CD4-positive, alpha-beta memory T cell (primary cell): Measurements from ENCODE around the gene LRRC55. TPM values are rescaled to one million over a fixed set of nuclear protein-coding genes. Genes with fewer than 3 reads are reported as not detected.

Source experiments
- CTCF ChIA-PET: fragments of 350-600 bp; sonication (Branson Sonifier 250); formaldehyde crosslinking; loops from one replicate; lab custom pipeline; 2021; ENCODE audit warnings: inconsistent platforms; ENCODE audit not compliant: partially characterized antibody; lab: Charles Lee
- POLR2A ChIA-PET: fragments of 350-600 bp; sonication (Branson Sonifier 250); formaldehyde crosslinking; loops from one replicate; lab custom pipeline; 2021; ENCODE audit not compliant: partially characterized antibody; lab: Charles Lee
- DNase-seq, 5 donors: peaks; one replicate each; pipeline versions ENCODE4 v3.0.0 to v3.0.0-alpha.2; 2020 to 2022; ENCODE audit warnings: mixed read lengths in 1 of 5
- H3K27ac ChIP-seq: one replicate; pipeline ENCODE4 v1.7.0; 2013; ENCODE audit warnings: low read depth, low read length
- H3K27me3 ChIP-seq: 2 replicates; pipeline ENCODE4 v1.7.0; 2013; ENCODE audit warnings: mild to moderate bottlenecking, low read length, moderate library complexity; ENCODE audit not compliant: insufficient read depth
- H3K36me3 ChIP-seq: 2 replicates; pipeline ENCODE4 v1.7.0; 2013; ENCODE audit warnings: mild to moderate bottlenecking, low read length, moderate library complexity; ENCODE audit not compliant: insufficient read depth
- H3K4me1 ChIP-seq: 2 replicates; pipeline ENCODE4 v1.7.0; 2013; ENCODE audit warnings: mild to moderate bottlenecking, low read length, moderate library complexity; ENCODE audit not compliant: insufficient read depth
- H3K4me3 ChIP-seq, 2 donors: one replicate each; pipeline ENCODE4 v1.7.0; 2013; ENCODE audit warnings: low read length in 2 of 2, mild to moderate bottlenecking in 1 of 2
- H3K9me3 ChIP-seq, 2 donors: one replicate each; pipeline ENCODE4 v1.7.0; 2013; ENCODE audit warnings: low read length in 2 of 2, control low read depth in 1 of 2; ENCODE audit not compliant: control insufficient read depth in 1 of 2
- H3K27ac Mint-ChIP-seq, 7 donors: one replicate each; pipeline ENCODE4 v1.8.0; 2020 to 2021; ENCODE audit warnings: mixed read lengths in 7 of 7, mild to moderate bottlenecking in 6 of 7, inconsistent platforms in 3 of 7, moderate library complexity in 3 of 7
- H3K27me3 Mint-ChIP-seq, 2 donors: one replicate each; pipeline ENCODE4 v1.8.0; 2020 to 2021; ENCODE audit warnings: mixed read lengths in 2 of 2
- H3K36me3 Mint-ChIP-seq, 2 donors: one replicate each; pipeline ENCODE4 v1.8.0; 2020 to 2021; ENCODE audit warnings: mixed read lengths in 2 of 2, inconsistent platforms in 1 of 2, mild to moderate bottlenecking in 1 of 2
- H3K4me1 Mint-ChIP-seq, 4 donors: one replicate each; pipeline ENCODE4 v1.8.0; 2020 to 2021; ENCODE audit warnings: mixed read lengths in 4 of 4, mild to moderate bottlenecking in 1 of 4
- H3K4me3 Mint-ChIP-seq, 8 donors: one replicate each; pipeline ENCODE4 v1.8.0; 2020 to 2021; ENCODE audit warnings: mixed read lengths in 8 of 8, mild to moderate bottlenecking in 7 of 8, moderate library complexity in 6 of 8, inconsistent platforms in 3 of 8
- H3K9me3 Mint-ChIP-seq, 8 donors: one replicate each; pipeline ENCODE4 v1.8.0; 2020 to 2021; ENCODE audit warnings: mixed read lengths in 8 of 8, mild to moderate bottlenecking in 5 of 8, inconsistent platforms in 3 of 8, moderate library complexity in 1 of 8
- intact Hi-C: fragments of 100-400 bp; cut with micrococcal nuclease; formaldehyde crosslinking; loops from one replicate; pipeline ENCODE4 v1.15.1; 2023
- polyA plus RNA-seq, 2 donors: library from polyadenylated mRNA; unstranded; fragments of 300-500 nt; fragmentation: Illumina TruSeq; gene quantifications; one replicate each; pipeline ENCODE4 v1.2.3, GENCODE V29; 2021
- total RNA-seq, 2 experiments: library from RNA; stranded (reverse); gene quantifications; one replicate each; pipeline ENCODE4 v1.2.3, GENCODE V29; 2021

The LRRC55 gene
- total and polyA plus RNA-seq, 4 experiments from 2014 or later = not detected

- Histone ChIP-seq H3K9me3 (no peaks in the 10 kb centered on the region), H3K27ac (no peak overlapping the region), H3K27me3 (no peaks in the 10 kb centered on the region), H3K4me1 (no peaks in the 10 kb centered on the region), H3K36me3 (no peaks in the 10 kb centered on the region), H3K4me3 (no peak overlapping the region)
- intact Hi-C loops = no loop called here
- Mint-ChIP-seq H3K27me3 (peaks cover 11 to 17% of the 10 kb centered on the region in 2 donors), H3K9me3 (no peaks in the 10 kb centered on the region), H3K36me3 (no peaks in the 10 kb centered on the region), H3K4me1 (no peaks in the 10 kb centered on the region), H3K4me3 (no peak overlapping the region), H3K27ac (no peak overlapping the region)
- CTCF ChIA-PET = interaction anchor here (1.6 kb wide), 1 partner anchor 14 kb away, joined by 4 read pairs; no protein-coding TSS in a partner anchor
- no peak for DNase-seq
- POLR2A ChIA-PET = no interaction called here
Measured at GRCh38 chr11:57210781-57211180, 29.0 kb downstream of the LRRC55 start.

GRCh38 chr11:57213342-57214097, 31.8 kb downstream of the LRRC55 start:
- H3K27ac ChIP-seq = no peak overlapping the region
- peaks cover 3 to 13% of the 10 kb centered on the region in 2 donors for H3K27me3 Mint-ChIP-seq
- intact Hi-C loops = no loop called here

GRCh38 chr11:57214098-57214417, 32.3 kb downstream of the LRRC55 start:
- CTCF ChIA-PET = no interaction called here
- intact Hi-C loops = no loop called here
- Histone ChIP-seq H3K4me3 (no peak overlapping the region), H3K9me3 (no peaks in the 10 kb centered on the region), H3K36me3 (no peaks in the 10 kb centered on the region), H3K27me3 (no peaks in the 10 kb centered on the region), H3K4me1 (no peaks in the 10 kb centered on the region), H3K27ac (no peak overlapping the region)
- DNase-seq = no peak
- Mint-ChIP-seq H3K27ac (no peak overlapping the region), H3K4me3 (no peak overlapping the region), H3K36me3 (no peaks in the 10 kb centered on the region), H3K27me3 (peaks cover 3 to 13% of the 10 kb centered on the region in 2 donors), H3K4me1 (no peaks in the 10 kb centered on the region), H3K9me3 (no peaks in the 10 kb centered on the region)
- POLR2A ChIA-PET = no interaction called here

More at GRCh38 chr11:57213342-57214097, 31.8 kb downstream of the LRRC55 start:
- Mint-ChIP-seq H3K36me3 (no peaks in the 10 kb centered on the region), H3K27ac (no peak overlapping the region), H3K4me1 (no peaks in the 10 kb centered on the region), H3K4me3 (no peak overlapping the region), H3K9me3 (no peaks in the 10 kb centered on the region)
- Histone ChIP-seq H3K4me1 (no peaks in the 10 kb centered on the region), H3K4me3 (no peak overlapping the region), H3K27me3 (no peaks in the 10 kb centered on the region), H3K9me3 (no peaks in the 10 kb centered on the region), H3K36me3 (no peaks in the 10 kb centered on the region)
- ChIA-PET POLR2A (no interaction called here), CTCF (interaction anchor here (1.1 kb wide), 1 partner anchor 36 kb away, joined by 3 read pairs; no protein-coding TSS in a partner anchor)
- DNase-seq = no peak

- Mint-ChIP-seq H3K4me3 (no peak overlapping the region), H3K36me3 (no peaks in the 10 kb centered on the region), H3K27ac (no peak overlapping the region), H3K27me3 (peaks cover 3 to 10% of the 10 kb centered on the region in 2 donors), H3K9me3 (no peaks in the 10 kb centered on the region), H3K4me1 (no peaks in the 10 kb centered on the region)
- Histone ChIP-seq H3K9me3 (no peaks in the 10 kb centered on the region), H3K27ac (no peak overlapping the region), H3K36me3 (no peaks in the 10 kb centered on the region), H3K4me1 (no peaks in the 10 kb centered on the region), H3K27me3 (no peaks in the 10 kb centered on the region), H3K4me3 (no peak overlapping the region)
- ChIA-PET CTCF (no interaction called here), POLR2A (no interaction called here)
- no peak for DNase-seq
- intact Hi-C loops = no loop called here
Measured at GRCh38 chr11:57214494-57214893, 32.7 kb downstream of the LRRC55 start.

- H3K36me3 ChIP-seq = no peaks in the 10 kb centered on the region
- intact Hi-C loops = no loop called here
- ChIA-PET POLR2A (no interaction called here), CTCF (interaction anchor here (1.2 kb wide), 1 partner anchor 34 kb away, joined by 3 read pairs; the partner anchor contains the start of gene LRRC55)
- Mint-ChIP-seq H3K27ac (no peak overlapping the region), H3K4me1 (no peaks in the 10 kb centered on the region), H3K4me3 (no peak overlapping the region), H3K9me3 (no peaks in the 10 kb centered on the region), H3K27me3 (peaks cover 4 to 10% of the 10 kb centered on the region in 2 donors), H3K36me3 (no peaks in the 10 kb centered on the region)
- H3K4me1 ChIP-seq = no peaks in the 10 kb centered on the region
- H3K9me3 ChIP-seq = no peaks in the 10 kb centered on the region
- no peak for DNase-seq
- no peaks in the 10 kb centered on the region for H3K27me3 ChIP-seq
- H3K27ac ChIP-seq = no peak overlapping the region
- no peak overlapping the region for H3K4me3 ChIP-seq
Measured at GRCh38 chr11:57216463-57216862, 34.7 kb downstream of the LRRC55 start.

GRCh38 chr11:57217053-57217452, 35.3 kb downstream of the LRRC55 start:
- Mint-ChIP-seq H3K9me3 (no peaks in the 10 kb centered on the region), H3K27me3 (peaks cover 4 to 9% of the 10 kb centered on the region in 2 donors)
- intact Hi-C loops = no loop called here

GRCh38 chr11:57219021-57219627, 37.4 kb downstream of the LRRC55 start:
- Histone ChIP-seq H3K27ac (no peak overlapping the region), H3K4me1 (no peaks in the 10 kb centered on the region), H3K9me3 (no peaks in the 10 kb centered on the region), H3K27me3 (no peaks in the 10 kb centered on the region), H3K36me3 (no peaks in the 10 kb centered on the region), H3K4me3 (no peak overlapping the region)
- ChIA-PET CTCF (no interaction called here), POLR2A (no interaction called here)
- Mint-ChIP-seq H3K27me3 (peaks cover 4 to 7% of the 10 kb centered on the region in 2 donors), H3K4me1 (no peaks in the 10 kb centered on the region), H3K9me3 (no peaks in the 10 kb centered on the region), H3K4me3 (no peak overlapping the region), H3K36me3 (no peaks in the 10 kb centered on the region), H3K27ac (no peak overlapping the region)
- intact Hi-C loops = no loop called here
- DNase-seq = no peak

More at GRCh38 chr11:57217053-57217452, 35.3 kb downstream of the LRRC55 start:
- Mint-ChIP-seq H3K4me3 (no peak overlapping the region), H3K27ac (no peak overlapping the region), H3K36me3 (no peaks in the 10 kb centered on the region), H3K4me1 (no peaks in the 10 kb centered on the region)
- Histone ChIP-seq H3K4me1 (no peaks in the 10 kb centered on the region), H3K36me3 (no peaks in the 10 kb centered on the region), H3K9me3 (no peaks in the 10 kb centered on the region), H3K27ac (no peak overlapping the region), H3K27me3 (no peaks in the 10 kb centered on the region), H3K4me3 (no peak overlapping the region)
- DNase-seq = no peak
- ChIA-PET POLR2A (no interaction called here), CTCF (interaction anchor here (1.2 kb wide), 1 partner anchor 35 kb away, joined by 3 read pairs; the partner anchor contains the start of gene LRRC55)
